Stimulated activated CD4-positive, alpha-beta T cell treated with anti-CD3 and anti-CD28 coated beads, TNF-alpha, amount 100 ng/mL, for 48 hours (primary cell): Measurements from ENCODE around the gene VSX2.

Experiments used
- DNase-seq, 3 donors: peaks; one replicate each; pipeline ENCODE4 v3.0.0-alpha.2; 2020; ENCODE audit warnings: low read depth in 3 of 3

Gene VSX2

DNA sequence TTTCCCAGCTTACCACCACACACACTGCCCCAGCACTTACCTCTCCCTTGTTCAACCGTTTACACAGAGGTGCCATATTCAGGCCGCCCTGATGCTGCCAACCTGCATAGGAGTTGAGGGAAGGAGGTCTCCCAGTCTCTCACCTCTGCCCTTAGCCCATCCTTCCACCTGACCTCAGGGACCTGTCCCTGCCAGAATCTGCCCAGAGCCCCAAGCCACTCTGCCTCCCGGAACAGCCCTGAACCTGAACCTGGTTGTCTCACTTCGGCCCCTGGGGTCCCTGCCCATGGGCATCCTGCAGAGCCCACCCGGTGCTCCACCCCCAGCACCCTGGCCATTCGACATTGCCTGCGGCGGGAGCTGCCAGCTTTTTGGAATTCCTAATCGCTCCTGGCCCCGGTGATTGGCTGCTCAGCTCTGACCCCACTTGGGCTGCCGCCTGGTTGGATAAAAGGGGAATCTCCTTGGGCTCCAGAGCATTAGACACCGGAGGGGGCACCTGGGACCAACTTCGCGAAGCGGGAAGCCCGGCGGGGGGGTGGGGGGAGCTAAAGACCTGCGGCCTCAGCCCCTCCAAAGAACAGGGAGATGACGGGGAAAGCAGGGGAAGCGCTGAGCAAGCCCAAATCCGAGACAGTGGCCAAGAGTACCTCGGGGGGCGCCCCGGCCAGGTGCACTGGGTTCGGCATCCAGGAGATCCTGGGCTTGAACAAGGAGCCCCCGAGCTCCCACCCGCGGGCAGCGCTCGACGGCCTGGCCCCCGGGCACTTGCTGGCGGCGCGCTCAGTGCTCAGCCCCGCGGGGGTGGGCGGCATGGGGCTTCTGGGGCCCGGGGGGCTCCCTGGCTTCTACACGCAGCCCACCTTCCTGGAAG, at the start of gene VSX2:
Gene VSX2 (plus strand): TSS at position 476 of the 874 bp plus-strand sequence. CDS start 113 bp downstream, at position 589.
- no peak for DNase-seq

GRCh38 chr14:74190927-74191575, 48.2 kb upstream of the VSX2 start:
- no peak for DNase-seq

GRCh38 chr14:74194506-74195274, 44.6 kb upstream of the VSX2 start:
- DNase-seq: no peak

DNA sequence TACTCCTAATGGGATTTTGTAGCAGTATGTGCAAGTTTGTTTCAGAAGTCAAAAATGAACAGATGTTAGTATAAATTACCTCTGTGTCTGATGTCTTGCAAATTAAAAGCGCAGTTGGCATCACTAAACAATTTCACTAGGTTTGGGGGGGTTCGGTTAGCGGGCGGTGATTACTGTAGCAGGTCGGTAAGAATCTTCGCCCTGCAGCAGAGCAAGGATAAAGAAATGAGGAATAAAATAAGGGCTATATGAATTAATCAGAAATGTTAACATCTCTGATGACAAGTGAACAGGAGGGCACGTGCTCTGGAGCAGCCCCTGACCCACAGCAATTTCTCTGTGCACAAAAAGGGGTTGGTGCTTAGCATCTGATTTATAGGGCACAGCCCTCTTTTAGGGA, 43.6 kb upstream of the VSX2 start:
- no peak for DNase-seq

GRCh38 chr14:74198441-74199234, 40.6 kb upstream of the VSX2 start:
- DNase-seq: no peak

GRCh38 chr14:74202113-74202512, 37.1 kb upstream of the VSX2 start:
- DNase-seq: no peak

DNA sequence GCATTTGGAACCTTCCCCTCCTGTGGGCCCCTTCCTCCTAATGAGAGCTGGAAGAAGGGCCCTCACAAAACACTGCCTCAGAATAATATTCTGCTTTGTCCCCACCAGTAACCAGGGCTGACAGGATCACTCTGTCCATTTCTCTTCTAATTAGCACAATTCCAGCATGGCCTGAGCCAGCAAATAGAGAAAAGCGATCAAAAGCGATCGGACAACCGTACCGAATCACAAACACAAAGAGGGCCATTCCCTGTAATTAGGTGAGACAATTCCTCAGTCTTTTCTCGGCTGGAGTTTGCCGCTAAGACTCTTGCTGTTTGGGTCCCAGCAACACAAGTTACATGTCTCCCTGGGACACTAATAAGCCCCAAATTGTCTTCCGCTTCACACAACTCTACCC, 35.6 kb upstream of the VSX2 start:
- no peak for DNase-seq

DNA sequence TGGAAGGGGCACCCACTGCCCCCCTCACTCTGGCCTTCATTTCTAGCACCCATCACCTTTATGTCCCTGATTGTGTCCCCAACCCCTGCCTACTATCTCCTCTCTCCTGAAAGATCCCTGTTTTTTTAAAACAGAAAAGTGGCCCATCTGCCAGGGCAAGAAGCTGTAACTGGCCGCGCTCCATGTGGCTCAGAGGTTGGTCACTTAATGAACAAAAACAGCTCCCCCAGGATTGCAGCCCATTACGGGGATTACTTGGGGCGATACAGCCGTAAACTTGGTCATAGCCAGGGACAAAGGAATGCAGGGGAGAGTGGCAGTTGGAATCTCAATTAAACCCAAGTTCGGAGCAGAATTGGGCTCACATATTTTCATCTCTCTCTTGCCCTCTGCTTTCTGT, 34.8 kb upstream of the VSX2 start:
- DNase-seq: no peak

DNA sequence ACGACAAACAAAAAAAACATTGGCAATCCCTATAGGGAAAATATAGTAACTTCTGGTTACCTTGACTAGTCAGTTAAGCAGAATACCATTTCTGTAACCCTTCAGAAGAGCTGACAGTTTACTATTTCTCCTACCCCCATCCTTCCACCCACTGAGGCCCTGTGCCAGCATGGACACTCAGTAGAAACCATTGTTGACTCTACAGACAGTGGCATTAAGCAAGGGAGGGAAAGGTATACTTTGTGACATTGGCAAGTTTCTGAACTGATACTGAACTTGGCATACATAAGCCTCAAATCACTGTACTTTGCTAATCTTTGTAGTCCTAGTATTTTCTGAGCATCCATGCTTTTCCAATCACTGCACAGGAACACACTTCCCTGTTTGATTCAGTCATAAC, 33.4 kb upstream of the VSX2 start:
- no peak for DNase-seq

DNA sequence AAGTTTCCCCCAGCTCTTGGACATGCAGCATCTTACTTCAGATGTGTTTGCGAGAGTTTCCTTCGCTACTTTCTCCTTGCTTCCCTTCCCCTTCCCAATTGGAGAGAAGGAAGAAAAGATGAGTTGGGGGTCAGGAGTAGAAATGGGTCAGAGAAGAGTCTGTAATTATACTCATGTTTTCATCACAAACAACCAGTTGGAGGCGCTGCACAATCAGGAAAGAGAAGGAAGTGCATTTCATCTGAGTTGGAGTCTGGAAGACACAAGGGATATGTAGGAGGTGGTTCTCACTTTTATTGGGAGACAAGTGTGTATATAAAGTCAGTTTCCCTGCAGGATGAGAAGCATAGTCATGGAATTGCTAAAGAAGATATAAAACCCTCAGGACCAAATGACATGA, 31.3 kb upstream of the VSX2 start:
- no peak for DNase-seq

DNA sequence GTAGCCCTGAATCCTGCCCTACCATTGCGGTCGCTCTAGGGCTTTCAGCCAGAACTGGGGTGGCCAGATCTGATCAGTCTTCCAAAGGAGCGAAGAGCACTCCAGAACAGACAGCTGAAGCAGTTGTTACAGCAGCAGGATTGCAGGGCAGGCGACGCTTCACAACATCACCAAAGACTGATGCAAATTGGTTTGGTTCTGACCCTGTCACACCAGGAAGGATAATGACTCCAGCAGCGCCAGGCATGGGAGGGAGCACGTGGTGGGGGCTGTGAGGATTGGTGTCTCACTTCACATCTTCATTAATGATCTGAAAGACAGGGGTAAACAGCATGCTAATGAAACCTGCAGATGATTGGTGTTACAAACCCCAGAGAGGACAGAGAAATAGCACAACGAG, 30.6 kb upstream of the VSX2 start:
- DNase-seq: no peak

- no peak for DNase-seq
Observed at GRCh38 chr14:74211945-74212580, 27.2 kb upstream of the VSX2 start.

GRCh38 chr14:74213907-74214803, 25.1 kb upstream of the VSX2 start:
- DNase-seq: no peak

DNA sequence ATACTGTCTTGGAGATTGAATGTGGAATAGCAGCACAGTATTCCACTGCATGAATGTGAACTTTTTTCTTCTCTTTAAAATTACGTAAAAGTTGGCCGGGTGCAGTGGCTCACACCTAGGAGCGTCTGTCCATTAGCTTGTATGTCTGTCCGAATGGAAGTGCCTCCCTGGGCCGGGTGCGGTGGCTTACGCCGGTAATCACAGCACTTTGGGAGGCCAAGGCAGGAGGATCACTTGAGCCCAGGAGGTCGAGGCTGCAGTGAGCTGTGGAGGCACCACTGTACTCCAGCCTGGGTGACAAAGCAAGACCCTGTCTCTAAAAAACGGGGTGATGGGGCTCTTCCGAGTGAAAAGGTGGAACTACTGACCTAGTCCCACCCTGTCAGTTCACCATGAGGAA, 22.6 kb upstream of the VSX2 start:
- no peak for DNase-seq

DNA sequence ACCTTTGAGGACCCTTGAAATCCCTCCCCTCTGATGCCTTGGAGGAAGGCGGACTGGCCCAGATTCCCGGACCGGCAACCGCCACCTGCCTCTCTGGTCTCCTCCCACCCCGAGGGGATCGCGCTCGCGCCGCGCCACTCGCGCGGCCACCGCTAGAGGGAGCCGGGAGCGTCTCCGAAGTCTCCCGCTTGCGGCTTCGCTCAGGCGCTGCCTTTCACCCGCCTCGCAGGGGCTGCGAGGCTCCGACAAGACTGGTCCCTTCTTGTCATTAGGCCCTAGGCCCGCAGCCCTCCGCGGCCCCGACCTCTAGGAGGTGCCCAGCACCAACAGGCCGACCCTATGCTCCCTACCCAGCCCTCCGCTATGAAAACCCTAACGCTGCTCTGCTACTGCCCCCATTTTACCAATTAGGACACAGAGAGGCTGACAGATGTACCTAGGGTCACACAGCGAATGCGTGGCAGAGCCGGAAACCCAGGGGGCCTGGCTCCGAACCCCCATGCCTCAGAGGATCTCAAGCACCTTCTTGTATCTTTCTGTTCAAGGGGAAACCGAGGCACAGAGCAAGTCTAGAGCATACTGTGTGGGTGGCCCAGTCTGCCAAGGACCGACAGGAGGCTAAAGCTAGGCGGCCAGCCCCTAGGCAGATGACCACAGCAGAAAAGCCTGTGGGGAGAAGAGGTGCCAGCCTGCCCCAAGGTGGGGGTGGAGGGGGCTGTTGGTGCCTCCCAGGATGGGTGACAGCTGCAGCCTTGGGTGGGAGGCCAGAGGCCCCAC, 21.4 kb upstream of the VSX2 start:
- DNase-seq: peak; percentile 64 to 70 (median 66)

GRCh38 chr14:74218462-74218861, 20.8 kb upstream of the VSX2 start:
- no peak for DNase-seq

- DNase-seq: no peak
Observed at GRCh38 chr14:74219277-74220205, 19.7 kb upstream of the VSX2 start.

DNA sequence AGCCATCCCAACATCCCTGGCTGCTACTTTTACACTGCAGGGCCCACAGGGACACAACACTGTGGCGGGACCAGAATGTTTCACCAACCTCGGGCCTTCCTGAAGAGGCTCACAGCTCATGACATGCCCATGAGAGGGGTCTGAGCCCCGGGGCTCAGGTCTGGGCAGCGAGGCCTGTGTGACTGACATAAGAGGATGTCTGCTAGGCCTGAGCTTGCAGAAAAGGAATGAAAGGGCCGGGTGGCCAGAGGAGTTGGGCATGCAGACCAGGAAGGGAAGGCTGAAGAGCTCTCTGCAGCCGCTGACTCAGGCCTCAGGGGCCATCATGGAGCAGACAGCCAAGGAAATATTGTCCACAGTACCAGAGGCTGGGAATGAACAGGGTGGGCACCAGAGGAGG, 18.3 kb upstream of the VSX2 start:
- DNase-seq: no peak
